Measurements from ENCODE around the gene PITPNM1.
"Not testable (repeated sequence)": the region's sequence is repeated elsewhere in the genome, so short reads cannot be mapped to it uniquely, and the experiment has no call there.

PITPNM1 gene

DNA sequence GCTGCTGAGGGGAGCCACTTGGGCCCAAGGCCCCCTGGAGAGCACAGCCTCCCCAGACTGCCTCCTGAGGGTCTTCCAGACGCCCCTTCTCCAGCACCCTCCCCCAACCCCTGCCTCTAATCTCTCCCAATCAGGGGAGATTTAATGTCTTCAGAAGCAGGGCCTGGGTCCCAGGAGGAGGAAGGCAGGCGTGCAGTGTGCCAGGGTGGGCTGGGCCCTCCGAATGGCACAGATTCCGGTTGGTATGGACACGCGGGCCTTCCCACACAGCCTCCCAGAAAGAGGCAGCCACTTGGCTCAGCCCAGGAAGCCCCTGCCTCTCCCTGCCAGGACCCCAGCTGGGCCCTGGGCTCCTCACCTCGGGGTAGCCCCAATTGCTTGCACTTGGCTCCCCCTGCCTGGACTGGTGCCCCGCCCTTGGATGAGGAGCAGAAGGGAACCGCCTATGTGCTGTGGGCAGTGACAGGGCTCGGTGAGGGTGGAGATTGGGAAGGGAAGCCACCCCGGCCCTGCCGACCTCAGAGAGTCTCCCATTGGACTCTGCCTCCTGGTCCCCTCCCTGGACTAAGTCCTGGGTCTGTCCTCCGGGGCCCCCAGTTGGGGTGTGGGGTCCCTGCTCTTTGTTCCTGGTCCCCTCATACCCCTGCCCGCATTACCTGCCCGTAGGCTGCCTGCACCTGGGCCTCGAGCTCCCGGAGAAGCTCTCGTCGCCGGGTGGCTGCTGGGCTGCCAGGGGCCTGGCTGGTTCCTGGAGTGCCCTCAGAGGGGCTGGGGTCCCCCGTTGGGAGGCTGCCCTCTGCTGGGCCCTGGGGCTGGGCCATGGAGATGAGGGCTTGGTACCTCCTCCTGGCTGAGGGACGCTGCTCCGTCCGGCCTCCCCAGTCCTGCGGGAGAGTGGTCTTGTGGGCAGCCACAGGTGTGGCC, 18.7 kb upstream of the PITPNM1 start:
- H3K9ac ChIP-seq (ENCODE audit: low read depth, low read length), result no peak overlapping the region

DNA sequence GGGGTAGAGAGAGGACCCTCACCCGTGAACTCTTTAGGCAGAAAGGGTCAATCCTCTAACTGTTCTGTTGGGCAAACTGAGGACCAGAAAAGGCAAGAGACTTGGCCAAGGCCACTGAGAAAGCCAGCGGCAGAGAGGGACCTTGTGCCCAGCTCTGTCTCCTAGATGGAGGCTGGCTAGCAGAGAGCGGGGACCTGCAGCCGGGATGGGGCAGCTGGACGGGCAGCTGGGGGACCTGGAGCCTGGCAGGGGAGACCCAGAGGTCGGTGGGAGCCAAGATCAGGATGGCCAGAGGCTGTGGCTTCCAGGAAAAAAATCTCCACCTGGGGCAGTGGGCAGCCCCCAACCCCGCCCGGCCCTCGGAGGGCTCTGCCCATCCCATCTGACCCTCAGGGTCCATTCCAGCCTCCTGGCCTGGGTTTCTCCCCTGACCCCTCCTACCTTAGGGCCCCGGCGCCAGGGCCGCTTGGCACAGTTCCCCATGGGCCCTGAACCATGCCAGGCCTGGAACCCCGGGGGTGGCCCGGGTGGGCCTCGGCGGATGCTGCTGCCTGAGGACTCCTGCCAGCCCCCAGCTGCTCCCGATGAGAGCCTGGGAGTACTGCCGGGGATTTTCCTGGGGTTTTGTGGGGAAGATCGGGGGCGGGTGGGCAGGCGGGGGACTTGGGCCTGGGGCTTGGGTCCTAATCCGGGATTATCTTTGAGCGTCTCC, 17.8 kb upstream of the PITPNM1 start, which contains the start of gene CABP2:
CABP2 (minus strand) TSS at position 603 of the 712 bp plus-strand sequence; CDS start at position 483, 120 bp downstream.
- Histone ChIP-seq H3K27me3 (ENCODE audit: insufficient read depth, low read length) (no peaks in the 10 kb centered on the region; the same call in 1 of the 2 replicates), H3K36me3 (ENCODE audit: insufficient read depth, low read length) (no peaks in the 10 kb centered on the region), H3K9ac (ENCODE audit: low read depth, low read length) (no peak within 1 kb of the TSS), H3K4me3 (ENCODE audit: low read length) (no peak within 1 kb of the TSS), H3K9me3 (ENCODE audit: insufficient read depth, low read depth, low read length) (no peaks in the 10 kb centered on the region), H3K27ac (ENCODE audit: low read depth, low read length) (no peak within 1 kb of the TSS), H3K4me1 (ENCODE audit: insufficient read depth, low read length) (no peaks in the 10 kb centered on the region)
- WGBS, result 91% methylated on average over 23 of the region's 23 CpGs

More for the DNA sequence above, 18.7 kb upstream of the PITPNM1 start:
- H3K4me1 ChIP-seq (ENCODE audit: insufficient read depth, low read length), result no peaks in the 10 kb centered on the region
- WGBS, result 90% methylated on average over 25 of the region's 25 CpGs
- no peak overlapping the region for H3K27ac ChIP-seq (ENCODE audit: low read depth, low read length)
- no peaks in the 10 kb centered on the region for H3K36me3 ChIP-seq (ENCODE audit: insufficient read depth, low read length)
- no peaks in the 10 kb centered on the region for H3K9me3 ChIP-seq (ENCODE audit: insufficient read depth, low read depth, low read length)
- no peak overlapping the region for H3K4me3 ChIP-seq (ENCODE audit: low read length)
- no peaks in the 10 kb centered on the region; the same call in 1 of the 2 replicates for H3K27me3 ChIP-seq (ENCODE audit: insufficient read depth, low read length)

DNA sequence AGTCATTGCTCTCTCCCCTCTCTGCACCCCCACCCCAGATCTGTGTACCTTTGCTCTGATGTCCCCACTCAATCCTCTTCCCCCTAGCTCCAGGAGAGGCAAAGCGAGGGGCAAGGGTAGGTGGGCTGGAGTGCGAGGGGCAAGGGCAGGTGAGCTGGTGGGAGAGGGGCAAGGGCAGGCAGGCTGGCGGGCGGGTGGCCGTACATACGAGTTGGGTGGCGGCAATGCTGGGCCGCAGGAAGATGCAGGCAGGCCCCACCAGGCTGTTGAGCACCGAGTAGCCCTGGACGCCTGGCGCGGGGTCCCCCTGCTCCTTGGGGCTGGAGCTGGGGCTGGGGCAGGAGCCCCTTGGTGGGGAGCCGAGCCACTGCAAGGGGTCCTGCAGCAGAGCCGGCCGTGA, 17.2 kb upstream of the PITPNM1 start:
- WGBS, result 90% methylated on average over 14 of the region's 15 CpGs
- Histone ChIP-seq H3K27ac (ENCODE audit: low read depth, low read length) (no peak overlapping the region), H3K27me3 (ENCODE audit: insufficient read depth, low read length) (no peaks in the 10 kb centered on the region), H3K9me3 (ENCODE audit: insufficient read depth, low read depth, low read length) (no peaks in the 10 kb centered on the region), H3K4me3 (ENCODE audit: low read length) (no peak overlapping the region), H3K36me3 (ENCODE audit: insufficient read depth, low read length) (no peaks in the 10 kb centered on the region), H3K9ac (ENCODE audit: low read depth, low read length) (no peak overlapping the region), H3K4me1 (ENCODE audit: insufficient read depth, low read length) (no peaks in the 10 kb centered on the region)

DNA sequence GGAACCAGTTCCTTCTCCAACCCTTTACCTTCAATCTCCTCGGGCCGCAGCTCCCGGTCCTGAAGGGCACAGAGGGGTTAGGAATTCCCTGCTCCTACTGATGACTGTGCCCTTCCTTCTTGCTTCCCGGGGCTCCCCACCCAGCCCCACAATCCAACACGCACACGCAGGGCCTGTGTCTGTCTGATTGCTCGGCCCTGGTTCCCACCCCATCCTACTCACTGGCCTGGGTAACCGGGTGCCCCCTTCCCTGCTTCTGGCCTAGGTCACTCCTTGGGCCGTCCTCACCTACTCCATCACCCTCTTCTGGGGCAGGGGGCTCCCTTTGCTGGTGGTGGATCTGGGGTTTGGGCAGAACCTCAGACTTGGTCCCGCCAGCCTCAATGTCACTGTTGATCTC, 16.8 kb upstream of the PITPNM1 start:
- Histone ChIP-seq H3K36me3 (ENCODE audit: insufficient read depth, low read length) (no peaks in the 10 kb centered on the region), H3K9ac (ENCODE audit: low read depth, low read length) (no peak overlapping the region), H3K4me1 (ENCODE audit: insufficient read depth, low read length) (no peaks in the 10 kb centered on the region), H3K27me3 (ENCODE audit: insufficient read depth, low read length) (no peaks in the 10 kb centered on the region), H3K27ac (ENCODE audit: low read depth, low read length) (no peak overlapping the region), H3K9me3 (ENCODE audit: insufficient read depth, low read depth, low read length) (no peaks in the 10 kb centered on the region), H3K4me3 (ENCODE audit: low read length) (no peak overlapping the region)
- WGBS, result 89% methylated on average over 10 of the region's 10 CpGs

DNA sequence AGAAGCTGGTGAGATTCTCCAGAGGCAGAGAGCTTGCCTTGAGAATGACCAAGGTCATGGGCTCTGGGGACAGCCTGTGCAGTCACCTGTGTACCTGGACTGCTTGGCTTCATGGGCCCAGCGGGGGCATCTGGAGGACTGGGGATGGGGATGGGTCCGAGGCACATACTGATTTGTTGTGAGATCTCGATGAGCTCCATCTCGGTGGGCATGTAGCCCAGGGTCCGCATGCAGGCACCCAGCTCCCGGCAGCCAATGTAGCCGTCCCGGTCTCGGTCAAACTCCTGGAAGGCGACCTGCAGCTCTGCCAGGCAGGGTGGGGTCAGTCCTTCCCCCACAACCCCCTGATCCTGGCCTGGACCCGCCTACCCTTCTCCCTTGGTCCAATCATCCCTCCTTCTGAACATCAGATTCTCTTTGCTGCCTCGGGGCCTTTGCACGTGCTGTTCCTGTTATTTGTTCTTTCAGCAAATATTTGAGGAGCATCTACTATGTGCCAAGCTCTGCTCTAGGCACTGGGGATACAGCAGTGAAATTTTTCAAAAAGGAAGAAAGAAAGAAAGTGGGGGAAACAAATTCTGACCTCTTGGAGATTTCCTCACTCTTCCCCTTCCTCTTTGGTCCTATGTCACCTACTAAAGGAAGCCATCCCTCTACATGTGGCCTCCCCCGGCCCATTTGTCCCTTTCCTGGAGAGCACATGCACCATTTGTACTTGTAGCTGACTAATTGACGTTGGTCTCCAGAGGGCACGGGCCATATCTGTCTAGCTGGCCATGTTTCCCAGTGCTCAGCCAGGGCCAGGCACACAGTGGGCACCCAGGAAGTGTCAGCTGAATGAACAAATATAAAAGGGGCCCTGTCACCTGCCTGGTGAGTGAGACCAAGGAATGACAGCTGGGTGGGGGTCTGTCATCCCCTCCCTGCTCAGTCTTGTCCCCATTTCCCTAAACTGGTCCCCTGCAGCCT, 16.0 kb upstream of the PITPNM1 start:
- Histone ChIP-seq H3K36me3 (ENCODE audit: insufficient read depth, low read length) (no peaks in the 10 kb centered on the region), H3K4me1 (ENCODE audit: insufficient read depth, low read length) (no peaks in the 10 kb centered on the region), H3K4me3 (ENCODE audit: low read length) (no peak overlapping the region), H3K27me3 (ENCODE audit: insufficient read depth, low read length) (no peaks in the 10 kb centered on the region), H3K9ac (ENCODE audit: low read depth, low read length) (no peak overlapping the region), H3K27ac (ENCODE audit: low read depth, low read length) (no peak overlapping the region), H3K9me3 (ENCODE audit: insufficient read depth, low read depth, low read length) (no peaks in the 10 kb centered on the region)
- WGBS, result 90% methylated on average over 16 of the region's 16 CpGs

DNA sequence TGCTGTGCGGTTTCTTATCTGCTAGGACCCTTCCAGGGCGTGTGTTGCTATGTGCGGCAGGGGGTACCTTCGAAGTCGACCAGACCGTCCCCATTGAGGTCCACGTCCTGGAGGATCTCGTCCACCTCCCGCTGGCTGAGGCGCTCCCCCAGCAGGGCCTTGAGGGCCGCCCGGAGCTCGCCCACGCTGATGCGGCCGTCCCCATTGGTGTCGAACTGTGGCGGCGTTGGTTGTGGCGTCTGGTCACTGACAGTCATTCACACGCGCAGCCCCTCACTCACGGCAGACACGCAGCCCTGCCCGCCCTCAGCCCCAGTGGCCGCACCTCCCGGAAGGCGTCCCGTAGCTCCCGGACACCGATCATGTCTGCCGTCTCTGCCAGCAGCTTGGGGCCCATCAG, 14.6 kb upstream of the PITPNM1 start:
- Histone ChIP-seq H3K27ac (ENCODE audit: low read depth, low read length) (no peak overlapping the region), H3K9ac (ENCODE audit: low read depth, low read length) (no peak overlapping the region), H3K27me3 (ENCODE audit: insufficient read depth, low read length) (no peaks in the 10 kb centered on the region), H3K9me3 (ENCODE audit: insufficient read depth, low read depth, low read length) (no peaks in the 10 kb centered on the region), H3K36me3 (ENCODE audit: insufficient read depth, low read length) (no peaks in the 10 kb centered on the region), H3K4me3 (ENCODE audit: low read length) (no peak overlapping the region), H3K4me1 (ENCODE audit: insufficient read depth, low read length) (no peaks in the 10 kb centered on the region)
- 92% methylated on average over 32 of the region's 32 CpGs for WGBS

DNA sequence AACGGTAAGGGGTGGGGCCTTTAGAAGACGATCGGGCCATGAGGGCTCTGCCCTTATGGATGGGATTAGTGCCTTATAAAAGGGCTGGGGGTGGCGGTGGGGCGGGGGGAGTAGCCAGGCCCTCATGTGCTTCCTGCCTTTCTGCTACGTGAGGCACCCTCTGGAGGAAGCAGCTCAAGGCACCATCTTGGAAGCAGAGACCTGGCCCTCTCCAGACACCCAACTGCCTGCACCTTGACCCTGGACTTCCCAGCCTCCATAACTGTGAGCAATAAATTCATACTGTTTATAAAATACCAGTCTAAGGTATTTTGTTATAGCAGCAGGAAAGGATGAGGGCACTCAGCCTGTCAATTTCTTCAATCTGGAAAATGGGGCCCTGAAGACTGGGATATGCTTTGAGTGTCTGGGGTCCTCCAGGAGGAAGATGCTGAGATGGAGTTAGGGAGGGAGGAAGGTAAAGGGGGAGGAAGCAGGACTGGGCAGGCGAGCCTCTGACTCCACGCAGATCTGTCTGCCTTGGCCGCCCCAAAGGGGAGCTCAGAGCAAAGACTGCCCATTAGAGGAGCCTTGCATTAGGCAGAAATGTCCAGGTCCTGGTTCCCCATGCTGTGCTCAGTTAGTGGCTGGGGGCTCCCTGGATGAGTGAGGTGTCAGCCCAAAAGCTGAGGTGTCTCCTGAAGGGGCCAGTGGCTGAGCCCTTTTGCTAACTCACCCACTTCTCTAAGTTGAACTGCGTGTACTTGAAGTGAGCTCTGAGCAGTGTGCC, 12.8 kb upstream of the PITPNM1 start:
- no peaks in the 10 kb centered on the region for H3K9me3 ChIP-seq (ENCODE audit: insufficient read depth, low read depth, low read length)
- 88% methylated on average over 10 of the region's 10 CpGs for WGBS

DNA sequence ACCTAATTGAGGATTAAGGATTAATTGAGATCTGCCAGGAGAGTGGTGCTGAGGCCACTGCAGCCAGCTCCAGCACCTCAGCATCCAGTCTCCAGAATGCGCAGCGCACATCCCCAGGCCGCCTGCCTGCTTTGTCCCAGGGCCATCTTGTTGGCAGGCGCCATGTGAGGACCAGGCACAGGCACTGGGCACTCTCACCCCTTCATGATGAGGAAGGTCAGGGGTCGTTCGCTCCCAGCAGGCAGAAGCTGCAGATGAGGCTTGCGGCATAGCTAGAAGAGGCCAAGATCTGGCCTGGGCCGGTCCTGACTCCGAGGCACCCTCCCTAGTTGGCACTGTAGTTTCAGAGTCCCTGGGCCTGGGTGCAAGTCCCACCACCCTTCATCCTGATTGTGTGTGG, 11.6 kb upstream of the PITPNM1 start:
- no peaks in the 10 kb centered on the region for H3K9me3 ChIP-seq (ENCODE audit: insufficient read depth, low read depth, low read length)
- 94% methylated on average over 9 of the region's 9 CpGs for WGBS
- no peak overlapping the region for H3K4me3 ChIP-seq (ENCODE audit: low read length)
- H3K36me3 ChIP-seq (ENCODE audit: insufficient read depth, low read length), result no peaks in the 10 kb centered on the region
- H3K27me3 ChIP-seq (ENCODE audit: insufficient read depth, low read length), result no peaks in the 10 kb centered on the region
- no peak overlapping the region for H3K9ac ChIP-seq (ENCODE audit: low read depth, low read length)
- no peak overlapping the region for H3K27ac ChIP-seq (ENCODE audit: low read depth, low read length)
- H3K4me1 ChIP-seq (ENCODE audit: insufficient read depth, low read length), result no peaks in the 10 kb centered on the region

More for the DNA sequence above, 12.8 kb upstream of the PITPNM1 start:
- no peaks in the 10 kb centered on the region for H3K4me1 ChIP-seq (ENCODE audit: insufficient read depth, low read length)
- H3K4me3 ChIP-seq (ENCODE audit: low read length), result no peak overlapping the region
- H3K36me3 ChIP-seq (ENCODE audit: insufficient read depth, low read length), result no peaks in the 10 kb centered on the region
- H3K9ac ChIP-seq (ENCODE audit: low read depth, low read length), result no peak overlapping the region
- H3K27me3 ChIP-seq (ENCODE audit: insufficient read depth, low read length), result no peaks in the 10 kb centered on the region
- no peak overlapping the region for H3K27ac ChIP-seq (ENCODE audit: low read depth, low read length)

DNA sequence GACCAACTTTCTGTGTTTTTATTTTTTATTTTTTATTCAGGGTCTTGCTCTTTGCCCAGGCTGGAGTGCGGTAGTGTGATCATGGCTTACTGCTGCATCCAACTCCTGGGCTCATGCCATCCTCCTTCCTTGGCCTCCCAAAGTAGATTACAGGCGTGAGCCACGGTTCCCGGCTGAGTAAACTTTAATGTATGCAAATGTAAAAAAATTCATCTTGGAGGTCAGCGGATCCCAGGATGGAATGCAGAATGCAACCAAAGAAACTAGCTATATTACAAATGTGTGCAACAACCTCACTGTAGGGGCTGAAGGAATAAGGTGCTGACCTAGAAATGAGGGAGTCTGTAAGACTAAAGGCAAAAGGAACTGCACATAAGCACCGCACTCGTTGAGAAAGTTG, 9.0 kb upstream of the PITPNM1 start:
- 93% methylated on average over 7 of the region's 7 CpGs for WGBS
- Histone ChIP-seq H3K27me3 (ENCODE audit: insufficient read depth, low read length) (no peaks in the 10 kb centered on the region; the same call in 1 of the 2 replicates), H3K4me3 (ENCODE audit: low read length) (no peak overlapping the region), H3K9ac (ENCODE audit: low read depth, low read length) (no peak overlapping the region), H3K36me3 (ENCODE audit: insufficient read depth, low read length) (no peaks in the 10 kb centered on the region), H3K9me3 (ENCODE audit: insufficient read depth, low read depth, low read length) (no peaks in the 10 kb centered on the region), H3K27ac (ENCODE audit: low read depth, low read length) (no peak overlapping the region), H3K4me1 (ENCODE audit: insufficient read depth, low read length) (no peaks in the 10 kb centered on the region)

DNA sequence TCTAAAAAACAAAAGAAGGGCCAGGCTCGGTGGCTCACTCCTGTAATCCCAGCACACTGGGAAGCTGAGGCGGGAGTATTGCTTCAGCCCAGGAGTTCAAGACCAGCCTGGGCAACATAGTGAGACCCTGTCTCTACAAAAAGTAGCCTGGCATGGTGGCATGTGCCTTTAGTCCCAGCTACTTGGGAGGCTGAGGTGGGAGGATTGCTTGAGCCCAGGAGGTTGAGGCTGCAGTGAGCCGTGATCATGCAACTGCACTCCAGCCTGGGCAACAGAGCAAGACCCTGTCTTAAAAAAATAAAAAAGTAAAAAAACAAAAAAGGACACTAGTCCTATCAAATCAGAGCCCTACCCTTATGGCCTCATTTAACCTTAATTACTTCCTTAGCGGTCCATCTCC, 6.4 kb upstream of the PITPNM1 start:
- not testable (repeated sequence) for H3K4me3 ChIP-seq (ENCODE audit: low read length); H3K27ac ChIP-seq (ENCODE audit: low read depth, low read length); H3K9me3 ChIP-seq (ENCODE audit: insufficient read depth, low read depth, low read length); H3K9ac ChIP-seq (ENCODE audit: low read depth, low read length); H3K4me1 ChIP-seq (ENCODE audit: insufficient read depth, low read length); H3K36me3 ChIP-seq (ENCODE audit: insufficient read depth, low read length); H3K27me3 ChIP-seq (ENCODE audit: insufficient read depth, low read length)
- WGBS, result 89% methylated on average over 4 of the region's 4 CpGs

Measured in HUES64 (cell line).